VCaP (cell line): Measurements from ENCODE around the gene RAP1GDS1.
"Not testable (repeated sequence)": the region's sequence is repeated elsewhere in the genome, so short reads cannot be mapped to it uniquely, and the experiment has no call there.

Experiments used
- H3K27ac ChIP-seq: fragments of 450-650 bp; 2 replicates; pipeline ENCODE4 v1.5.1; 2017
- CTCF ChIP-seq: fragments of 450-650 bp; conservative IDR thresholded peaks from 2 replicates; pipeline ENCODE4 v1.5.1; 2017; ENCODE audit warnings: mild to moderate bottlenecking, moderate library complexity

The RAP1GDS1 gene

GRCh38 chr4:98262431-98262830 lies 1.2 kb downstream of the RAP1GDS1 start:
- peak overlapping the region; percentile 98 for H3K27ac ChIP-seq
- no peak for TF ChIP-seq CTCF

- TF ChIP-seq CTCF, result no peak
- no peak overlapping the region for H3K27ac ChIP-seq
Measured at GRCh38 chr4:98267498-98267897, 6.3 kb downstream of the RAP1GDS1 start.

GRCh38 chr4:98275145-98275544 lies 14.0 kb downstream of the RAP1GDS1 start:
- TF ChIP-seq CTCF, result no peak
- H3K27ac ChIP-seq, result no peak overlapping the region

GRCh38 chr4:98283219-98284189 lies 22.3 kb downstream of the RAP1GDS1 start:
- H3K27ac ChIP-seq, result no peak overlapping the region
- TF ChIP-seq CTCF, result no peak

GRCh38 chr4:98284640-98285046 lies 23.5 kb downstream of the RAP1GDS1 start:
- no peak overlapping the region for H3K27ac ChIP-seq
- no peak for TF ChIP-seq CTCF

GRCh38 chr4:98285676-98286075 lies 24.5 kb downstream of the RAP1GDS1 start:
- no peak for TF ChIP-seq CTCF
- H3K27ac ChIP-seq, result no peak overlapping the region

- TF ChIP-seq CTCF, result no peak
- H3K27ac ChIP-seq, result no peak overlapping the region
Measured at GRCh38 chr4:98287328-98287727, 26.1 kb downstream of the RAP1GDS1 start.

- H3K27ac ChIP-seq, result not testable (repeated sequence)
Measured at GRCh38 chr4:98288671-98289070, 27.5 kb downstream of the RAP1GDS1 start.
